ACC112 (cell line): ENCODE measurements around the gene OLFM2.

Experiments used
- H2AFZ ChIP-seq: fragments of 200-600 bp; sonication (generic); one replicate; pipeline ENCODE4 v1.6.0; 2017; ENCODE audit warnings: antibody characterized with exemption, low read length; ENCODE audit not compliant: unreplicated experiment
- H3K27ac ChIP-seq: fragments of 200-600 bp; sonication (generic); 2 replicates; pipeline ENCODE4 v1.5.1; 2014; ENCODE audit warnings: low read depth, mild to moderate bottlenecking, antibody characterized with exemption, low read length, moderate library complexity
- H3K27me3 ChIP-seq: fragments of 200-600 bp; sonication (generic); 2 replicates; pipeline ENCODE4 v1.6.1; 2014; ENCODE audit warnings: mild to moderate bottlenecking, antibody characterized with exemption, low read length, moderate library complexity, mixed read lengths; ENCODE audit not compliant: insufficient read depth
- H3K36me3 ChIP-seq: fragments of 200-600 bp; sonication (generic); 2 replicates; pipeline ENCODE4 v1.6.1; 2016; ENCODE audit warnings: mild to moderate bottlenecking, antibody characterized with exemption, low read length, moderate library complexity, mixed read lengths; ENCODE audit not compliant: insufficient read depth
- H3K4me1 ChIP-seq: fragments of 200-600 bp; sonication (generic); one replicate; pipeline ENCODE4 v1.6.1; 2016; ENCODE audit warnings: low read length, mixed read lengths; ENCODE audit not compliant: insufficient read depth, unreplicated experiment, control insufficient read depth
- H3K4me3 ChIP-seq: fragments of 200-600 bp; sonication (generic); 2 replicates; pipeline ENCODE4 v1.5.1; 2014; ENCODE audit warnings: mild to moderate bottlenecking, low read depth, low read length
- H3K79me2 ChIP-seq: fragments of 200-600 bp; sonication (generic); one replicate; pipeline ENCODE4 v1.6.0; 2016; ENCODE audit warnings: low read length; ENCODE audit not compliant: control insufficient read depth, unreplicated experiment, insufficient read depth

OLFM2 gene

GRCh38 chr19:9941671-9942070, 5.4 kb upstream of the OLFM2 start:
- Histone ChIP-seq H2AFZ (no peak overlapping the region), H3K4me3 (no peak overlapping the region), H3K4me1 (peaks cover 18% of the 10 kb centered on the region), H3K27me3 (peaks cover 5% of the 10 kb centered on the region; the same call in 1 of the 2 replicates), H3K79me2 (no peaks in the 10 kb centered on the region), H3K36me3 (no peaks in the 10 kb centered on the region), H3K27ac (no peak overlapping the region)

DNA sequence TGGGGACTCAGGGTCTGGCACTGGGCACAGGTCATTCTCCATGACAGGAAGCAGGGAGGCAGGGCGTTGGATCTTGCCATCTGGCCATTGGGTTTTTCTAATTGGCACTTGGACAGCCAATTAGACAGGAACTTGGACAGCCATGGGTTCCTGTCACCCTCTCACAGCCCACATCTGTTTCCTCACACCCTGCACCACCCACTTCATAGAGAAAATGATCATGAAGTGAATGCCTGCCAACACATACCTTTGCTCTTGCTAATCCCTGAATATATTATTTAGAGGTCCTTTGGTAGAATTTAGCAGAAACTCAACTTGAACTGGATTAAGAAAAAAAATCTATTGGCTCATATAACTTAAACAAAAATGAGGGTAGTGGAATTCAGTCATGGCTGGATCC, 4.9 kb upstream of the OLFM2 start:
- peak overlapping the region; percentile 21; the same call in 1 of the 2 replicates for H3K27ac ChIP-seq
- no peak overlapping the region for H3K4me3 ChIP-seq
- H3K4me1 ChIP-seq: peaks cover 18% of the 10 kb centered on the region
- peaks cover 7% of the 10 kb centered on the region; the same call in 1 of the 2 replicates for H3K27me3 ChIP-seq
- H2AFZ ChIP-seq: no peak overlapping the region
- no peaks in the 10 kb centered on the region for H3K79me2 ChIP-seq
- H3K36me3 ChIP-seq: no peaks in the 10 kb centered on the region

DNA sequence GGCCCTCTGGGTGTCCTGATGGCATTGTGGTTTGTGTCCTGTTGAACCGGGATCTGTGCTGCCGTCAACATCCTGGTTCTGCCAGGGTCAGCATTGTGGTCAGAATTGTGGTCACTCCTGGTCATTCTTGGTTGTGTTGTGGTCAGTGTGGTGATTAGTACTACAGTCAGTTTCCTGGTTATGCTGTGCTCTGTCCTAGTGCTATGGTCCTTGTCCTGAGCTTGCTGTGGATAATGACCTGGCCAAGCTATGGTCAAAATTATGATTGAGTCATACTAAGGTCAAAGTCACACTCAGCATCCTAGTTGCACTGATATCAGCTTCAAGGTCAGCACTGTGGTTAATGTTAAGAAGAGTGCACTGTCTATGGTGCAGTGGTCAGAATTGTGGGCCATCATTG, 4.5 kb upstream of the OLFM2 start:
- no peaks in the 10 kb centered on the region for H3K36me3 ChIP-seq
- H3K4me1 ChIP-seq: peaks cover 14% of the 10 kb centered on the region
- H3K27me3 ChIP-seq: peaks cover 11% of the 10 kb centered on the region; the same call in 1 of the 2 replicates
- H3K4me3 ChIP-seq: no peak overlapping the region
- peak overlapping the region; percentile 21; the same call in 1 of the 2 replicates for H3K27ac ChIP-seq
- H2AFZ ChIP-seq: no peak overlapping the region
- no peaks in the 10 kb centered on the region for H3K79me2 ChIP-seq

- Histone ChIP-seq H3K79me2 (no peaks in the 10 kb centered on the region), H2AFZ (no peak overlapping the region), H3K27ac (no peak overlapping the region), H3K4me1 (peaks cover 4% of the 10 kb centered on the region), H3K4me3 (no peak overlapping the region), H3K36me3 (no peaks in the 10 kb centered on the region), H3K27me3 (peaks cover 24% of the 10 kb centered on the region)
Measured at GRCh38 chr19:9939301-9939913, 3.1 kb upstream of the OLFM2 start.

DNA sequence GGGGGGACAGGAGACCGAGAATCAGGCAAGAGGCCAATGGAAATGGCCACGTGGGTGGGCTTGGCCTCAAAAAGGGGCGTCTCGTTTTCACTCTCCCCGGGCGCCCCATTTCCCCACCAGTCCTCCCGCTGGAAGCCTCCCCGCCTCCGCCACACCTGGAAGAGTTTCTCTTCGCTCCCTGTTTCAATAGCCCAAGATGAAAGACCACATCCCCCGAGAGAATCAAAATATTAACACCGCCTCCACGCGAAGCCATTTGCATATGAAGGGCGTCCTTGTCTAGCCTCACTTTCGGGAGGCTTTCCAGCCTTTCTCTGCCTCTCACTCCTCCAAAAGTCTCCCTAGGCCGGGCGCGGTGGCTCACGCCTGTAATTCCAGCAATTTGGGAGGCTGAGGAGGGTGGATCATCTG, 691 bp upstream of the OLFM2 start:
- Histone ChIP-seq H3K27me3 (peaks cover 26% of the 10 kb centered on the region), H3K79me2 (no peaks in the 10 kb centered on the region), H3K4me1 (peaks cover 4% of the 10 kb centered on the region), H3K27ac (no peak overlapping the region), H3K4me3 (no peak overlapping the region), H2AFZ (no peak overlapping the region), H3K36me3 (no peaks in the 10 kb centered on the region)

DNA sequence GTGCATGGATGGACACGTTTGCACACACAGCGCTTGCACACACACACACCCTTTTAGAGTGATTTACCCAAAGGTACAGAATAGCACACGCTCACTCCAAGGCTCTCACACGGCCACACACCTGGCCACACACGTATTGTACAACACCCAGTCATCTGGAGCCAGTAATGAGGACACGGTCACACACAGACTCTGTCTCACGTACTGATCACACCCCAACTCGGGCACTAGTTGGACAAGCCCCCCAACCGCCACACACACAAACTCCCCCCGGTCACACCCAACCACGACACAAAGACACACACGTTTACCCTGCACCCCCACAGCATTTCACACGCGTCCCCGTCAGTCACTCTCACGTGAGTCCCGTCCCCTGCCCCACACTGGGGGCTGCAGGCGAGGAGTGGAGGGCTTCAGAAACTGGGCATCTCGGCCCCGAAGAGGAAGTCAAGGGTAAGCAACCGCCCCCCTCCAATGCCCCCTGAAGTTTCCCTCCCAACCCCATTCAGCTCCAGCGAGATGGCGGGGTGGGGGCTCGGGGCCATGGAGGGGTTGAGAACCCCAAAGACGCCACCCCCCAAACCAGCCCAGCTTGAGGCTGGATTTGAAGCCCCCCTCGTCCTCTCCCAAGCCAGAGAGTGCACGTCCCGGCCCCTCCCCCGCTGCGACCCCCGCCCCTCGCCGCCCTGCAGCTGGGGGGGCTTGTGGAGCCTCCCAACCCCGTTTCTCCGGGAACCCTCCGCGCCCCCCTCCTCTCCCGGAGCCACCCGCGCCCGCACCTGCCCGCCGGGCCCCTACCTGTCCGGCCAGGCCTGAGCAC, 599 bp downstream of the OLFM2 start:
- peak overlapping the region; percentile 33; the same call in 1 of the 2 replicates for H3K4me3 ChIP-seq
- H3K27me3 ChIP-seq: peaks cover 26% of the 10 kb centered on the region
- no peak overlapping the region for H3K27ac ChIP-seq
- no peaks in the 10 kb centered on the region for H3K36me3 ChIP-seq
- no peaks in the 10 kb centered on the region for H3K79me2 ChIP-seq
- H2AFZ ChIP-seq: no peak overlapping the region
- H3K4me1 ChIP-seq: no peaks in the 10 kb centered on the region

DNA sequence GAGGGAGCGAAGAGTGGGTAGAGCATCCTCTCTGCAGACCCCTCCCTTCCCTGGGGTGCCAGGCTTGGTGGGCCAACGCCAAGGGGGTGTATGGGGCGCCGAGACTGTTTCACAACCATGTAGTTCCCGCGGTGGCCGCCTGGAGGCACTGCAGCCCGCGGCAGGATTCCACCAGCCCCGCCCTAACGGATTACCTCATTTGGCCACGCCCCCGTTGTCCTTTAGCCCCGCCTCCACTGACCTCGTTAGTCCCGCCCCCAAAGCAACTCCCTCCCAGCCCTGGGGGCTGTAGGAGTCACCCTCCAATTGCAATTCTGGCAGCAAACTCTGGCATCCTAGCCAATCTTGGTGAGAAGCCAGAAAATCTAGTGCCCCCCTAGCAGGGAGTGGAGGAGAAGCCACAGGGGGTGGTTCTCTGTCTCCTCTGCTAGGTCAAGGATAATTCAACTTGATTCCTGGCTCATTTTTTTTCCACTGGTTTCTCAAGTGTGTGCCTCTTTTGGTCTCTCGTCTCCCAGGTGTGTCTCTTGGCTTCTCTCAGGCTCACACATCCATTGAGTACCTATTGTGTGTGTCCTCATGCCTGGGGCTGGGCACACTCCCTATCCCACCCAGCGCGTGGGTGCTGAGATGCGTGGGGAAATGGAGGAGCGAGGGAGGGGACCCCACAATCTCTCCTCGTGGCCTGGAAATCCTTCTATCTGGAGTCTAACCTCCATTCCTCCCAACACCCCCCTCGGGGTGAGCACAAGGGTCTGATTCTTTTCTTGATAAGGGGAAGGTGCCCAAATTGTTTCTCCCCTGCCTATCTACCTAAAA, 2.0 kb downstream of the OLFM2 start:
- Histone ChIP-seq H3K36me3 (no peaks in the 10 kb centered on the region), H3K27me3 (peaks cover 26% of the 10 kb centered on the region), H3K4me3 (no peak overlapping the region), H2AFZ (no peak overlapping the region), H3K79me2 (no peaks in the 10 kb centered on the region), H3K27ac (no peak overlapping the region), H3K4me1 (no peaks in the 10 kb centered on the region)

DNA sequence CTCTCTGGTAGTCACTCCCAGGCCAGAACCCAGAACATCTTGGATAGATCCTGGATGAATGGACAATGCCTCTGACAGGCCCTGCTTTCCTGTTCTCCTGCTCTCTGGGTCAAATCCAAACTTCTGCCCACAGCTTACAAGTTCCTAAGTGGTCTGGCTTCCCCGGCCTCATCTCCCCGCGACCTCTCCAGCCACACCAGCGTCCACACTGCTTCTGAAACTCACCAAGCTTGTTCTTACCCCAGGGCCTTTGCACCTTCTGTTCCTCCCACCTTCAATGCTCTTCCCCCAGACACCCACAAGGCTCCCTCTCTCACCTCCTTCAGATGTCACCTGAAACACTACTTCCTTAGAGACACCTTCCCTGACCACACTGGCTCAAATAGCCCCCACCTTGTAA, 3.5 kb downstream of the OLFM2 start:
- Histone ChIP-seq H3K4me3 (no peak overlapping the region), H3K27ac (no peak overlapping the region), H3K36me3 (no peaks in the 10 kb centered on the region), H3K27me3 (peaks cover 26% of the 10 kb centered on the region), H3K79me2 (no peaks in the 10 kb centered on the region), H2AFZ (no peak overlapping the region), H3K4me1 (no peaks in the 10 kb centered on the region)

- Histone ChIP-seq H3K4me1 (no peaks in the 10 kb centered on the region), H3K27ac (no peak overlapping the region), H2AFZ (no peak overlapping the region), H3K36me3 (no peaks in the 10 kb centered on the region), H3K4me3 (no peak overlapping the region), H3K79me2 (no peaks in the 10 kb centered on the region), H3K27me3 (peaks cover 20% of the 10 kb centered on the region)
Measured at GRCh38 chr19:9931629-9932028, 4.7 kb downstream of the OLFM2 start.

- Histone ChIP-seq H3K79me2 (no peaks in the 10 kb centered on the region), H2AFZ (no peak overlapping the region), H3K36me3 (no peaks in the 10 kb centered on the region), H3K4me1 (no peaks in the 10 kb centered on the region), H3K4me3 (no peak overlapping the region), H3K27ac (no peak overlapping the region), H3K27me3 (no peaks in the 10 kb centered on the region)
Measured at GRCh38 chr19:9923440-9923839, 12.9 kb downstream of the OLFM2 start.
